H1 (cell line): ENCODE results near the gene L3MBTL4. TPM values are rescaled to one million over a fixed set of nuclear protein-coding genes. Genes with fewer than 3 reads are reported as not detected.

Experiments
- TAF7 ChIP-seq: optimal IDR thresholded peaks from 2 replicates; pipeline ENCODE3; 2011; ENCODE audit warnings: low read depth, mild to moderate bottlenecking, inconsistent platforms, low read length, moderate library complexity, borderline replicate concordance
- polyA plus RNA-seq, 7 experiments: library from polyadenylated mRNA; depleted of rRNA in 3 of 7; stranded (reverse) in 5 of 7; unstranded in 2 of 7; fragments of >200 nt in 5 of 7; fragments of 200-250 nt in 2 of 7; gene quantifications; 1 replicate in 5 of 7; 2 replicates in 1 of 7; 4 replicates in 1 of 7; pipeline versions ENCODE4 v1.2.1 to v1.2.3, GENCODE V29; 2011 to 2013; ENCODE audit warnings: missing spikeins in 2 of 7, mixed read lengths in 2 of 7
- total RNA-seq: library from RNA; stranded (reverse); fragmentation: NEBNext Ultra II Directional; extraction: Animal tissue kit (Norgen Biotek cat#: 25700); gene quantifications from 2 replicates; pipeline ENCODE4 v1.2.1, GENCODE V29; 2021

The L3MBTL4 gene
- total and polyA plus RNA-seq, 2 of the 8 experiments (the other 6 are each of a cell fraction or from before 2014, with no cell fraction given): 1.0 to 2.1 TPM

- no peak for TF ChIP-seq TAF7
- TF ChIP-seq, all 59 proteins: peak for 0
These were observed 17.1 kb upstream of the L3MBTL4 start (continued) for GRCh38 chr18:6431659-6432318.
